ENCODE results near the gene ADAMTS13. TPM values are rescaled to one million over a fixed set of nuclear protein-coding genes. Genes with fewer than 3 reads are reported as not detected.
A peak's percentile ranks its signal among the peaks of the same experiment; 100 is the strongest.

Gene ADAMTS13
- total and polyA plus RNA-seq, 9 of the 15 experiments (the other 6 are each of a cell fraction or from before 2014, with no cell fraction given): 0.03 to 0.20 (median 0.04) TPM; not detected in 4

DNA sequence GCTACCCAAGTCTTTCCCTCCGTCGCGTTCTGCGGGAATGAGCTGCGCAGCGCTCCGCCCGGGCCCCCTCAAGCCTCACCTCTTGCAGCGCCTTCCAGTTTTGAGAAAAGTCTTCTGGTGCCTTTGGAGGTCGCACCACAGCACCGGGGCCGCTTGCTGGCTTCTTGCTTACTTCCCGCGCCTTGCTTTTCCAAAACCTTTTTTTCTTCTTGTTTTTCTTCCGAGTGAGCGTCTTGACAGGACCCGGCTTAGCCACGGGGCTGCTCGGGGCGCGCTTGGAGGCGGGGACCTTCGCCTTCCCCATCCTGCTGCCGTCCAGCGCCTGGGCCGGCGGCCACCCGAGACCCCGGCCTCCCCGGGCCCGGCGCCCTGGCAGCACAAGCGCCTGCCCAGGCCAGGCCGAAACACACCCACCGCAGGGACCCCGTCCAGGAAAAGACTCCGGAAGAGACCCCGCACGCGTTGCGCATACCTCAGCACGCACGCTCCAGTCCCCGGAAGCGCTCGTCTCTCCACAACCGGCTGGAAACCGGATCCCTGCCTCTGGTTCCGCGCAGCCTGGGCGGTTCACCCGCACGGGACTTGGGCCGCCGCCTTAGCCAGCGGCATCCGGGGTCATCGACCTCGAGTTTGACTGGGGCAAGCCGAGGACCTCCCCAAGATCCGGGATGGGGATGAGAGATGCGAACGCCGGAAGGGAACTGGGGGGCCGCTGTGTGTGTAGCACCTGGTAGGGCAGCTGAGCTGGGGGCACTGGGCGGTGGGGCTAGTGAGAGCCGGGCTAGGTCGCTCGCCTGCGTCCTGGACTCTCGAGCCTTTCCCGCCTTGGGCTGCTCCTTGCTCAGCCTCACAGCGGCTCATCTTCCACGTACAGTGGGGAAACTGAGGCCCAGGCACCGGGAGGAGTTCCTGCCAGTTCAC is 4.4 kb upstream of the ADAMTS13 start, which contains the start of gene REXO4 (continued):
- TF ChIP-seq, protein P1, sequence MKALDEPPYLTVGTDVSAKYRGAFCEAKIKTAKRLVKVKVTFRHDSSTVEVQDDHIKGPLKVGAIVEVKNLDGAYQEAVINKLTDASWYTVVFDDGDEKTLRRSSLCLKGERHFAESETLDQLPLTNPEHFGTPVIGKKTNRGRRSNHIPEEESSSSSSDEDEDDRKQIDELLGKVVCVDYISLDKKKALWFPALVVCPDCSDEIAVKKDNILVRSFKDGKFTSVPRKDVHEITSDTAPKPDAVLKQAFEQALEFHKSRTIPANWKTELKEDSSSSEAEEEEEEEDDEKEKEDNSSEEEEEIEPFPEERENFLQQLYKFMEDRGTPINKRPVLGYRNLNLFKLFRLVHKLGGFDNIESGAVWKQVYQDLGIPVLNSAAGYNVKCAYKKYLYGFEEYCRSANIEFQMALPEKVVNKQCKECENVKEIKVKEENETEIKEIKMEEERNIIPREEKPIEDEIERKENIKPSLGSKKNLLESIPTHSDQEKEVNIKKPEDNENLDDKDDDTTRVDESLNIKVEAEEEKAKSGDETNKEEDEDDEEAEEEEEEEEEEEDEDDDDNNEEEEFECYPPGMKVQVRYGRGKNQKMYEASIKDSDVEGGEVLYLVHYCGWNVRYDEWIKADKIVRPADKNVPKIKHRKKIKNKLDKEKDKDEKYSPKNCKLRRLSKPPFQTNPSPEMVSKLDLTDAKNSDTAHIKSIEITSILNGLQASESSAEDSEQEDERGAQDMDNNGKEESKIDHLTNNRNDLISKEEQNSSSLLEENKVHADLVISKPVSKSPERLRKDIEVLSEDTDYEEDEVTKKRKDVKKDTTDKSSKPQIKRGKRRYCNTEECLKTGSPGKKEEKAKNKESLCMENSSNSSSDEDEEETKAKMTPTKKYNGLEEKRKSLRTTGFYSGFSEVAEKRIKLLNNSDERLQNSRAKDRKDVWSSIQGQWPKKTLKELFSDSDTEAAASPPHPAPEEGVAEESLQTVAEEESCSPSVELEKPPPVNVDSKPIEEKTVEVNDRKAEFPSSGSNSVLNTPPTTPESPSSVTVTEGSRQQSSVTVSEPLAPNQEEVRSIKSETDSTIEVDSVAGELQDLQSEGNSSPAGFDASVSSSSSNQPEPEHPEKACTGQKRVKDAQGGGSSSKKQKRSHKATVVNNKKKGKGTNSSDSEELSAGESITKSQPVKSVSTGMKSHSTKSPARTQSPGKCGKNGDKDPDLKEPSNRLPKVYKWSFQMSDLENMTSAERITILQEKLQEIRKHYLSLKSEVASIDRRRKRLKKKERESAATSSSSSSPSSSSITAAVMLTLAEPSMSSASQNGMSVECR (CRISPR knock-in tag; IDR thresholded peaks at IDR 0.05): peak; percentile 89
- TF ChIP-seq, protein P2, sequence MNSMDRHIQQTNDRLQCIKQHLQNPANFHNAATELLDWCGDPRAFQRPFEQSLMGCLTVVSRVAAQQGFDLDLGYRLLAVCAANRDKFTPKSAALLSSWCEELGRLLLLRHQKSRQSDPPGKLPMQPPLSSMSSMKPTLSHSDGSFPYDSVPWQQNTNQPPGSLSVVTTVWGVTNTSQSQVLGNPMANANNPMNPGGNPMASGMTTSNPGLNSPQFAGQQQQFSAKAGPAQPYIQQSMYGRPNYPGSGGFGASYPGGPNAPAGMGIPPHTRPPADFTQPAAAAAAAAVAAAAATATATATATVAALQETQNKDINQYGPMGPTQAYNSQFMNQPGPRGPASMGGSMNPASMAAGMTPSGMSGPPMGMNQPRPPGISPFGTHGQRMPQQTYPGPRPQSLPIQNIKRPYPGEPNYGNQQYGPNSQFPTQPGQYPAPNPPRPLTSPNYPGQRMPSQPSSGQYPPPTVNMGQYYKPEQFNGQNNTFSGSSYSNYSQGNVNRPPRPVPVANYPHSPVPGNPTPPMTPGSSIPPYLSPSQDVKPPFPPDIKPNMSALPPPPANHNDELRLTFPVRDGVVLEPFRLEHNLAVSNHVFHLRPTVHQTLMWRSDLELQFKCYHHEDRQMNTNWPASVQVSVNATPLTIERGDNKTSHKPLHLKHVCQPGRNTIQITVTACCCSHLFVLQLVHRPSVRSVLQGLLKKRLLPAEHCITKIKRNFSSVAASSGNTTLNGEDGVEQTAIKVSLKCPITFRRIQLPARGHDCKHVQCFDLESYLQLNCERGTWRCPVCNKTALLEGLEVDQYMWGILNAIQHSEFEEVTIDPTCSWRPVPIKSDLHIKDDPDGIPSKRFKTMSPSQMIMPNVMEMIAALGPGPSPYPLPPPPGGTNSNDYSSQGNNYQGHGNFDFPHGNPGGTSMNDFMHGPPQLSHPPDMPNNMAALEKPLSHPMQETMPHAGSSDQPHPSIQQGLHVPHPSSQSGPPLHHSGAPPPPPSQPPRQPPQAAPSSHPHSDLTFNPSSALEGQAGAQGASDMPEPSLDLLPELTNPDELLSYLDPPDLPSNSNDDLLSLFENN (IDR thresholded peaks at IDR 0.05; ENCODE audit: low read depth in 2 of 2, low read length in 2 of 2): no peak
- TF ChIP-seq ELF4 (CRISPR knock-in tag; IDR thresholded peaks at IDR 0.05) (no peak), EP300 (IDR thresholded peaks at IDR 0.05; ENCODE audit: low read length) (peak; percentile 5; the same call in 1 of the 2 replicates), KAT8 (IDR thresholded peaks at IDR 0.05; ENCODE audit: low read depth) (peak; percentile 77; the same call in 1 of the 2 replicates), CREB1 (IDR thresholded peaks at IDR 0.05) (peak; percentile 19; the same call in 1 of the 2 replicates), CREB1 (CRISPR knock-in tag; IDR thresholded peaks at IDR 0.05) (no peak; the same call in 1 of the 2 replicates), YBX1 (IDR thresholded peaks at IDR 0.05) (no peak), KDM5B (IDR thresholded peaks at IDR 0.05; ENCODE audit: insufficient replicate concordance, low read depth, low read length) (peak; percentile 70), STAG1 (CRISPR knock-in tag; IDR thresholded peaks at IDR 0.05; ENCODE audit: borderline replicate concordance) (no peak), MTA1 (IDR thresholded peaks at IDR 0.05; ENCODE audit: borderline replicate concordance) (peak; percentile 56; the same call in 1 of the 2 replicates), ZBTB8A (IDR thresholded peaks at IDR 0.05; ENCODE audit: partially characterized antibody) (no peak), ZNF217 (CRISPR knock-in tag; IDR thresholded peaks at IDR 0.05) (no peak), BDP1 (IDR thresholded peaks at IDR 0.05; ENCODE audit: insufficient read depth, insufficient read length) (no peak)
- TF ChIP-seq, protein P3, sequence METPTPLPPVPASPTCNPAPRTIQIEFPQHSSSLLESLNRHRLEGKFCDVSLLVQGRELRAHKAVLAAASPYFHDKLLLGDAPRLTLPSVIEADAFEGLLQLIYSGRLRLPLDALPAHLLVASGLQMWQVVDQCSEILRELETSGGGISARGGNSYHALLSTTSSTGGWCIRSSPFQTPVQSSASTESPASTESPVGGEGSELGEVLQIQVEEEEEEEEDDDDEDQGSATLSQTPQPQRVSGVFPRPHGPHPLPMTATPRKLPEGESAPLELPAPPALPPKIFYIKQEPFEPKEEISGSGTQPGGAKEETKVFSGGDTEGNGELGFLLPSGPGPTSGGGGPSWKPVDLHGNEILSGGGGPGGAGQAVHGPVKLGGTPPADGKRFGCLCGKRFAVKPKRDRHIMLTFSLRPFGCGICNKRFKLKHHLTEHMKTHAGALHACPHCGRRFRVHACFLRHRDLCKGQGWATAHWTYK (CRISPR knock-in tag; IDR thresholded peaks at IDR 0.05): no peak
- TF ChIP-seq, protein P4, sequence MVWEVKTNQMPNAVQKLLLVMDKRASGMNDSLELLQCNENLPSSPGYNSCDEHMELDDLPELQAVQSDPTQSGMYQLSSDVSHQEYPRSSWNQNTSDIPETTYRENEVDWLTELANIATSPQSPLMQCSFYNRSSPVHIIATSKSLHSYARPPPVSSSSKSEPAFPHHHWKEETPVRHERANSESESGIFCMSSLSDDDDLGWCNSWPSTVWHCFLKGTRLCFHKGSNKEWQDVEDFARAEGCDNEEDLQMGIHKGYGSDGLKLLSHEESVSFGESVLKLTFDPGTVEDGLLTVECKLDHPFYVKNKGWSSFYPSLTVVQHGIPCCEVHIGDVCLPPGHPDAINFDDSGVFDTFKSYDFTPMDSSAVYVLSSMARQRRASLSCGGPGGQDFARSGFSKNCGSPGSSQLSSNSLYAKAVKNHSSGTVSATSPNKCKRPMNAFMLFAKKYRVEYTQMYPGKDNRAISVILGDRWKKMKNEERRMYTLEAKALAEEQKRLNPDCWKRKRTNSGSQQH (CRISPR knock-in tag; IDR thresholded peaks at IDR 0.05): peak; percentile 47; the same call in 1 of the 2 replicates
